ENCODE measurements around the gene CLK4. TPM values are rescaled to one million over a fixed set of nuclear protein-coding genes. Genes with fewer than 3 reads are reported as not detected.

The CLK4 gene
- total and polyA plus RNA-seq, 2 experiments from 2014 or later = 15.3 to 18.1 TPM

- peaks cover 6% of the 10 kb centered on the region; the same call in 1 of the 3 replicates for H3K36me3 Mint-ChIP-seq (ENCODE audit: low read depth)
- no peak overlapping the region for H3K27ac ChIP-seq (ENCODE audit: low read depth)
- no peaks in the 10 kb centered on the region for H3K79me2 ChIP-seq (replicated peaks; ENCODE audit: insufficient read depth)
- no peak overlapping the region for H3K4me2 ChIP-seq
- no peaks in the 10 kb centered on the region for H3K4me1 Mint-ChIP-seq
- H3K4me3 ChIP-seq = no peak overlapping the region
- H3K9me2 ChIP-seq (ENCODE audit: insufficient read depth) = 0 out of 2 replicates have a peak, but pooled peaks cover 3% of the 10 kb centered on the region
- no peak overlapping the region for H2AFZ ChIP-seq
- H3K27ac Mint-ChIP-seq = no peak overlapping the region
- no peaks in the 10 kb centered on the region for H3K36me3 ChIP-seq (ENCODE audit: insufficient read depth)
- peaks cover 63% of the 10 kb centered on the region for H3K9me3 Mint-ChIP-seq
- H3K4me1 ChIP-seq (ENCODE audit: insufficient read depth) = peaks cover 5% of the 10 kb centered on the region; the same call in 1 of the 2 replicates
- H3K27me3 ChIP-seq (ENCODE audit: insufficient read depth) = no peaks in the 10 kb centered on the region
- no peaks in the 10 kb centered on the region for H3F3A ChIP-seq (replicated peaks; ENCODE audit: low read depth)
- H4K20me1 ChIP-seq (replicated peaks; ENCODE audit: insufficient read depth) = no peaks in the 10 kb centered on the region
- no peak overlapping the region for H3K4me3 Mint-ChIP-seq
- TF ChIP-seq CTCF (conservative IDR thresholded peaks at IDR 0.05; ENCODE audit: low read depth in 2 of 2) (no peak), ETS1 (IDR thresholded peaks at IDR 0.05) (no peak), EZH2phosphoT487 (IDR thresholded peaks at IDR 0.05; ENCODE audit: unreplicated experiment) (no peak), JUNB (IDR thresholded peaks at IDR 0.05; ENCODE audit: unreplicated experiment) (no peak), NANOG (IDR thresholded peaks at IDR 0.05; ENCODE audit: borderline replicate concordance) (no peak)
- ATAC-seq (no peak), DNase-seq (ENCODE audit: low spot score) (no peak)
- peaks cover 3% of the 10 kb centered on the region for H3K27me3 Mint-ChIP-seq (ENCODE audit: insufficient read depth, low read depth, poor library complexity)
These were observed 47.0 kb upstream of the CLK4 start for GRCh38 chr5:178673801-178674295.

- Histone ChIP-seq H3F3A (replicated peaks; ENCODE audit: low read depth) (no peaks in the 10 kb centered on the region), H3K4me2 (no peak overlapping the region), H3K4me3 (no peak overlapping the region), H3K9me2 (ENCODE audit: insufficient read depth) (0 out of 2 replicates have a peak, but pooled peaks cover 3% of the 10 kb centered on the region), H3K79me2 (replicated peaks; ENCODE audit: insufficient read depth) (no peaks in the 10 kb centered on the region), H3K4me1 (ENCODE audit: insufficient read depth) (peaks cover 5% of the 10 kb centered on the region; the same call in 1 of the 2 replicates), H3K36me3 (ENCODE audit: insufficient read depth) (no peaks in the 10 kb centered on the region), H3K27ac (ENCODE audit: low read depth) (no peak overlapping the region), H4K20me1 (replicated peaks; ENCODE audit: insufficient read depth) (no peaks in the 10 kb centered on the region), H2AFZ (no peak overlapping the region), H3K27me3 (ENCODE audit: insufficient read depth) (no peaks in the 10 kb centered on the region)
- Mint-ChIP-seq H3K4me1 (no peaks in the 10 kb centered on the region), H3K27me3 (ENCODE audit: insufficient read depth, low read depth, poor library complexity) (peaks cover 3% of the 10 kb centered on the region), H3K27ac (no peak overlapping the region), H3K4me3 (no peak overlapping the region), H3K36me3 (ENCODE audit: low read depth) (peaks cover 6% of the 10 kb centered on the region; the same call in 2 of the 3 replicates), H3K9me3 (peaks cover 63% of the 10 kb centered on the region)
- ATAC-seq (no peak), DNase-seq (ENCODE audit: low spot score) (no peak)
- TF ChIP-seq STAT1 (IDR thresholded peaks at IDR 0.05; ENCODE audit: unreplicated experiment) (no peak), ZNF331 (CRISPR knock-in tag; IDR thresholded peaks at IDR 0.05; ENCODE audit: low read depth) (no peak), CREB1 (CRISPR knock-in tag; IDR thresholded peaks at IDR 0.05; ENCODE audit: low read depth) (no peak), POLR2AphosphoS5 (IDR thresholded peaks at IDR 0.05; ENCODE audit: low read depth) (no peak), JUNB (IDR thresholded peaks at IDR 0.05; ENCODE audit: unreplicated experiment) (no peak), ETS1 (IDR thresholded peaks at IDR 0.05) (no peak), REST (IDR thresholded peaks at IDR 0.05; ENCODE audit: unreplicated experiment) (no peak), NANOG (IDR thresholded peaks at IDR 0.05; ENCODE audit: borderline replicate concordance) (no peak), ZNF114 (CRISPR knock-in tag; IDR thresholded peaks at IDR 0.05) (no peak)
These were observed 45.8 kb upstream of the CLK4 start for GRCh38 chr5:178672630-178673029.

All from GM23338 (cell line).